NCI-H1048 (cell line): ENCODE measurements around the gene LRRFIP1.
"Not testable (repeated sequence)": the region's sequence is repeated elsewhere in the genome, so short reads cannot be mapped to it uniquely, and the experiment has no call there.

ENCODE experiments used
- DNase-seq: peaks from one replicate; lab custom pipeline; 2025; lab: John Stamatoyannopoulos, UW

The LRRFIP1 gene

DNA sequence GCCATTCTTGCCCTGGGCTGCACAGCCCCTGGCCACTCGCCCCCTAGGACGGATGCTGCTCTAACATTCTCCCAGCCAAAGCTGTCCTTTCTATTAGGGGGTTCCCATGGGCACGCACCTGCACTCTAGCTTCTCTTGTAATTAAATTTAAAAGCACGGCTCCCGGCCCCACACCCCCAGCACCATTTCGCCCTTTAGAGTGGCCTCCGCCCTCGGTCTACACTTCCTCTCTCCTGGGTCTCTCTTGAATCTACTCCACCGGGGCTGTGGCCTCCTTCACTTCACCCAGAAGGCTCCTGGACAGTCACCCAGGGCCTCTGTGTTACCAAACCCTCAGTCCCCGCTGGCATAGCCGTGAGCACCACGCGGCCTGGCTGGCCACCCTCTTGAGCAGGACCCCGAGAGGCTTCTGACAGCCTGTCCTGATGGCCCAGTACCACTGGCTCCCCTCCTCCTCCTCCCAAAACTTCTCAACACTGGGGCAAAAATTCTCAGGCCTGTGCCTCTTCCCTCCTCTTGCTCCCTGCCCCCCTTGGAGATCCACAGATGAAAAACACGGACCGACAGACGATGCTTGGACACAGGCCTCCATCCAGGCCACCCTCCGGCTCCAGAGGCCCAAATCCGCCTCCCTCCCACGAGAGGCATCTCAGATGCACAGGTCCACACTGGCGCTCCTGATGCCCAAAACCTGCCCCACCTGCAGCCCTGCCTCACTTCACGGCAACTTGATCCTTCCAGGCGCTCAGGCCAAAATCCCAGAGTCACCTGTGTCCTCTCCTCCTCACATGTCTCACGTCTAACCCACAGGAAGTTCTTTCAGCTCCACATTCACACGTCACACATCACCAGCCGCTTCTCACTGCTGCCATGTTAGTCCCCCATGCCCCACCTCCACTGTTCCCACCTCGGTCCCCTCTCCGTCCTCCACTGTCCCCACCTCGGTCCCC, 29.9 kb upstream of the LRRFIP1 start:
- DNase-seq: no peak

DNA sequence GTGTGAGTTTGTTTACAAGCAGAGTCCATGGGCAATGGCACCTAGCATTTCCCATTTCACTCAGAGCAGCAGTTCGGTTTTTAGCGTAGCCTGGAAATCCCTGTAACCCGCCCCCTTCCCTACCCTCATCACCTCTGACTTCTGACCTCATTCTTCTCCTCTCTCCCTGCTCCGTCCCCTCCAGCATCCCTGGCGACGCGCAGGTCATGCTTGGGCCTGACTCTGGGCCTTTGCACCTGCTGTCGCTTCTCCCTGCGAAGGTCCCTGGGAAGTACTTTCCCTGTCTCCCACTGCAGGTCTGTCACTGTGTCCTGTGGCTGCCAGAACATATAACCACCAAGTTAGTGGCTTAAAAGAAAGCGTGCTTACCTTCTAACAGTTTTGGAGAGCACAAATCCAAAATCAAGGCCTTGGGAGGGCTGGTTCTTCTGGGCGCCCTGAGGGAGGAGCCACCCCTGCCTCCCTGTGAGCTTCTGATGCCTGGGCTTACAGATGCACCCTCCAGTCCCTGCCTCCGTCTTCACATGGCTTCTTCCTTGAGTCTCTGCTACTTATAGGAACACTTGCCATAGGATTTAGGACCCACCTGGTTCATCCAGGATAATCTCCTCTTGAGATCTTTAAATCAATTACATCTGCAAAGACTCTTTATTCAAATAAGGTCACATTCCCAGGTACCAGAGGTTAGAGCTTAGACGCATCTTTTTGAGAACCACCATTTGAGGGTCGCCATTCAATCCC, 28.7 kb upstream of the LRRFIP1 start:
- DNase-seq: no peak

DNA sequence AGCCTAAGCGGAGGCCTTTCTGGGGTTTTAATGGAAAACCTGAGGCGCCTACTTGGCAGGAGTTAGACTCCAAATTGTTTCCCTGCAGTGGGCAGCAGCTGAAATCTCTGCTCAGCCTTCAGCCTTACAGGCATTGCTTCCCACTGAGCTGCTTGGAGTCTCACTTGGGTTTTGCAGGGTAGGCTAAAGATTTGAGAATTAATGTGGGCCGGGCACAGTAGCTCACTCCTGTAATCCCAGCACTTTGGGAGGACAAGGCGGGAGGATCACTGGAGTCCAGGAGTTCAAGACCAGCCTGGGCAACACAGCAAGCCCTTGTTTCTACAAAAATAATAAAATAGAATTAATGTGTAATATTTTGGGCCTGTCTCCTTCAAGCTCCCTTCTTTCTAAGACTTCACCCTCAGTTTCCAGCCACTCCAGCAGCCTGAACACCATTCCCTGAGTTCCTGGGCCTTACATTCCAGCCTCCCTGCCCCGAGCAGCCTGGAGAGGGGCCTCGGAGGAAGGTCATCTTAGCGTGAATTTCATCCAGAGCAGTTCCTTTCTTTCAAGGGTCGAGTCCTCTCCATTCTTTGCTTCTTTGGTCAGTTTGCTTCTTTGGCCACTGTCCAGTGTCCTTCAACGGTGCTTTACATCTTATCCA, 27.8 kb upstream of the LRRFIP1 start:
- DNase-seq: no peak

DNA sequence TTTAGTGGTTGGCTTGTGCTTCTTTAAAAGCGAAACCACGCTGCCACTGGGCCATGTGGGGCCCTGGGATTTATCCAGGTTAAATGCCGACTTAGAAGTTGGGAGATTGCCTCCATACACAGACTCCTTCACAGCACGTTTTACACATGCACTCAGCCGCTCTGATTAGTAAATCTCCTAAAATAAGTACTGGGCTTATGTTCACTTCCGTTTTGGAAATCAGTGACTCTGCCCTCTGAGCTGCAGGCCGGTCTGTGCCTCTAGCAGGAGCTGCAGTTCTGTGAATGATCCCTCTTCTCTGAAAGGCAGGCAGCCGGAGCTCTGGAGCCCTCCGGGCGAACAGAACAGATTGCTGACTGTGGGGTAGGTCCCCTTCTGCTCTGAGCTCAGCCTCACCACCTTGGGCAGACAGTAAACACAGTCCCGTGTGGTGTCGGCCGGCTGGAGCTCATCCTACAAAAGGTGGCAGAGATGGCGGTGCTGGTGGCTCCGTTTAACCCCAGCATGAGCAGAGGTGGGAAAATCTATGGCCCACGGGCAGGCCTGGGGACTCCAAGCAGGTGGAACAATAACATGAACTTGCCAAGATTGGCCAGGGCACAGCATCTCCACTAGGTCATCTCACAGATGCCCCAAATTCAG, 27.1 kb upstream of the LRRFIP1 start:
- no peak for DNase-seq

DNA sequence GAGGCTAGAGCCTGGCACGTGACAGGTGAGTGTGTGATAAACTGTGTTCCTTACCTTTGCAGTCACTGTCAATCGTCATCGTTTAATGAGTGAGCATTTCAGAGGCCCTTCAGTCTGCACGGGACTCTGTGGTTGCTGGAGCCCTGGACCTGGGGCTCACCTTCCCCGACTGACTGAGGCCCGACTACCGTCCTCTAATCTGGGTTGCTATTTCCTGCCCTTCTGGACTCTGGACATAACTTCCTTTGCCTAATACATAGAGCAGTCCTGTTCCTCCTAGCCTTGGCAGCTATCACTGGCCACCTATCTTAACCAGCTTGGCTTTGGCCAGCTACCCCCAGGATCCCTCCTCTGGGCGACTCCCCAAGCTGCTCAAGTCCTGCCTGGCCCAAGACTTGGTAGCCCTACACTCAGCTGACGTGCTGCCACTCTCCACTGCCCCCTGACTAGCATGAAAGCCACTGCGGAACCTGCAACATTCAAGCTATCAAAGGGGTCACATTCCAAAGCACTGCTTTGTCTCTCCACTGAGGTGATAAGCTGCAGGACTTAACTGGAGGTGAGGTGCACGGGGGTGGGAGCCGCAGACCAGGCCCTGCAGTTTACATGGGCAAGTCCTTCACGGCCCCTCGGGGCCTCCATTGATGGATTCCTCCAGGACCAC, 25.8 kb upstream of the LRRFIP1 start:
- no peak for DNase-seq

DNA sequence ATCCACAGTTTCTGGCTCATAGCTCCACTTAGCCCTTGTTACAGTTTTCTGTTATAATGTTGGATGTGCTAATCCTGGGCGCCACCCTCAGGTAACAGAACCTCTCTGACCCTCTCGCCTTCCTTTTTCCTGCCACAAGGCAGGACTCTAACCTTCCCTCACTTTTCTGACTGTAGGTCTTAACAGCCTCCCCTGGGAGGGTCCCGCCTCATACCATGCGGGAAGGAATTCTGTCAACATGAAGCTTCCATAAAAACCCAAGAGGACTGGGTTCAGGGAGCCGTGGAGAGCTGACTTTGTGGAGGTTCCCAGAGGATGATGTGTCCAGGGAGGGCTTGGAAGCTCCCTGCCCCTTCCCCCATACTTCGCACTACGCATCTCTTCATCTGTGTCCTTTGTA, 25.0 kb upstream of the LRRFIP1 start:
- no peak for DNase-seq

DNA sequence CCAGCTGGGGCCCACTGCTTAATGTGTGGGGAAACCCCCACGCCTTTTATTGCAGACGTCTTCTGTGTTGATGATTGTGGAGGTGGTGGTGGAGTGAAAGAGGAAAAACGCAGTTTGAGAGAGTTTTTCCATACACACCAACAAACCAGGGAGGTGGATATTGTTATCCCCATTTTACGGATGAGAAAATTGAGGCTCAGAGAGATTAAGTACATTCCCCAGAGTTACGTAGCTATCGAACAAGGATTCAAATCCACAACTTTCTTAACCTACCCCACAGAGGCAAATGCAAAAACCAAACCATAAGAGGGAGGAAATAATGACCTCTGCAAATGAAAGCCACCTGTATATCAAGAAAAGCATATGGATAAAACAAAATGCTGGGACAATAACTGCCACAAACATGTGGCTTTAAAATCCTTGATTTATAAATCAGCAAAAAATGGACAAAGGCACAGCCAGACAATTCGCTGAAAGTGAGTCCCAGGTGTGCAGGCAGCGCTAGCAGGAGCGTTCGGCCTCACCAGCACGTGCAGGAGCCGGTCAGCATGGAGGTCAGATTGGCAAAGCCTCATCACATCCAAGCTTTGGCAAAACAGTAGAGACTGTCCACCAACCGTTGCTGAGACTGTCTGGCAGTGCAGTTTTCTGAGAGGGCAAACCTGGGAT, 24.2 kb upstream of the LRRFIP1 start:
- no peak for DNase-seq

DNA sequence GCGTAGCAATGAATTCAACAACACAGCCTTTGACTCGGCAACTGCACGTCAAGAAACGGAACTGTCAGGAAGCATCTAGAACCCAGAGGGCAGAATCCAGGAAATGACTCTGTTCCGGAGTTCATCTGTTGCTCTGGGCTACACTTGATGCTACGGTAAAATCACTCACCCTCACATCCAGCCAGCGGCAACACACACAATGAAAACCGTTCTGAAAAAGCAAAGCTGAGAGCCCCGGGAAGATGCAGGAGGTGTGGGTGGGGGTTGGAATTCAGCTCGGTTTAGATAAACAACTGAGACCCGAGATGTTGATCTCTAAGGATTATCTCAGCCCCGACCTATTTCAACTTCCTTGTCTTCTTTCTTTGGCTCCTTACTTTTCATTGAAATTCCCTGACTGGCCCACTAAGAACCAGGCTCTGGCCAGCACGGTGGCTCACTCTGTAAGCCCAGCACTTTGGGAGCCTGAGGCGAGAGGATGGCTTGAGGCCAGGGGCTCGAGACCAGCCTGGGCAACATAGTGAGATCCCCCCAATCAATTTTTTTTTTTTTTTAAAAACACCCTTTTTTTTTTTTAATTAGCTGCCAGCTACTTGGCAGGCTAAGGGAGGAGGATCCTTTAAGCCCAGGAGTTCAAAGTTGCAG, 23.5 kb upstream of the LRRFIP1 start:
- DNase-seq: no peak

DNA sequence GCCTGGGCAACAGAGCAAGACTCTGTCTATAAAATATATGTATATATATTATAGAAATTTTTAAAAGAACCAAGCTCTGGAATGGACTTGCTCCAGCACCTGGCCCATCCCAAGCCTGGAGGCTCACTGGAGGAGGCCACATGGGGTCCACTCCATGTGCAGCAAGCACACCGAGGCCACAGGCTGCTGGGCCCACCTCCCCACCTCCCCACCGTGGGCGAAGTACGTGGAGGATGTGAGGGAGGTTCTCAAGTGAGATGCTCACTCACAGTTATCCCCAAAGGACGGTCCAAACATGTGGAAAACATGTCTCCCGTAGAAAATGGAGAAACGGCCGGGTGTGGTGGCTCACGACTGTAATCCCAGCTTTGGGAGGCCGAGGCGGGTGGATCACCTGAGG, 23.0 kb upstream of the LRRFIP1 start:
- no peak for DNase-seq

DNA sequence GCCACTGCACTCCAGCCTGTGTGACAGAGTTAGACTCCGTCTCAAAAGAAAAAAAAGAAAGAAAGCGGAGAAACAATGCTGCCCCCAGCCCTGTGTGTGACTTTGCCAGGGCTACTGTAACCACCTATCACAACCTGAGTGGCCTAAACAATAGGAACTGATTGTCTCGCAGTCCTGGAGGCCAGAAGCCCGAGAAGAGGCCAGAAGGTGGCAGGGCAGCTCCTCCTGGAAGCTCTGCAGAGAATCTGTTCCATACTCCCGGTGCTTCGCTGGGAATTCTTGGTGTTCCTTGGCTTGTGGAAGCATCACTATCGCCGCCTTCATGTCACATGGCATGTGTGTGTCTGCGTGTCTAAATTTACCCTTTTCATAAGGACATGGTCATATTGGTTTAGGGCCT, 22.4 kb upstream of the LRRFIP1 start:
- DNase-seq: no peak

DNA sequence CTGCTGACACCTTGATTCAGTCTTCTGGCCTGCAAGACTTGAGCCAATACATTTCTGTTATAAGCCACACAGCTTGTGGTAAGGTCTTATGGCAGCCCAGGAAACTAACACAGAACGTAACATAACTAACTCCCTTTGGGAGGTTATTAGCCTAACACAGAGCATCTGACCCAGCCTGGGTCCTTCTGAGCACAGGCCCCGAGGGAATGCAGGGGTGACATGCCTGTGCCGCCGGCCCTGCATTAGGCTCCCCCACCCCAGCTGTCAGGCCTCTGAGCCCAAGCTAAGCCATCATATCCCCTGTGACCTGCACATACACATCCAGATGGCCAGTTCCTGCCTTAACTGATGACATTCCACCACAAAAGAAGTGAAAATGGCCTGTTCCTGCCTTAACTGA, 20.9 kb upstream of the LRRFIP1 start:
- not testable (repeated sequence) for DNase-seq

DNA sequence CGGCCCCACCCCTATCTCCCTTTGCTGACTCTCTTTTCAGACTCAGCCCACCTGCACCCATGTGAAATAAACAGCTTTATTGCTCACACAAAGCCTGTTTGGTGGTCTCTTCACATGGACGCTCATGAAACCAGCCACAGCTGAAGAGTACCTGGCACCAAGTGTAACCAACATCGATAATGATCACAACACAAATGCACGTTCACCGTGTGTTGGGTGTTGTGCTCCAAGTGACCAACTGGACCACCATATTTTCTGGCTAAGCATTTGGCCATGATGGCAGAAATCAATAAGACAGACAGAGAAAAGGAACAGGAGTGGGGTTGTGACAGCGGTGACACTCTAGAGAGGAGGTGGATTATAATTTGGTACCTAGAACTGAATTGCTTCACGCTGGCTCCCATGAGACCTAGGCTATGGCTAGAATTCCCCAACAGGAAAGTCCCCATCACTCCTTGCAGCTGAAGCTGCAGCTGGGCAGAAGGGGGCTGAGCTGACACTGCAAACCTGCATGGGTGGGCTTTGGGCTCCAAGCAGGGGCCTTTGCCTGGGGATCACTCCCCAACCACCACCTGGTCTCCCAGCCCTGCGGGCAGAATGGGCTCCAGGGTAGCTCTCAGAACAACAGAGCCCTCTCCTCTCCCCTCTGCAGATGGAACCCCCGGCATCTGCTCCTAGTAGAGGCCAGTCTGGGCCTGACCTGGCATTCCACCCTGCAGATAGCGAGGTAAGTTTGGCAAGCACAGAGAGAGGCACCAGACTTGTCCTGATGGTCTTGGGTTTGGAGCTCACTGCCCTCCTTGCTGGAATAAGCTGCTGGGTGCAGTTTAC, 14.6 kb upstream of the LRRFIP1 start:
- DNase-seq: no peak

DNA sequence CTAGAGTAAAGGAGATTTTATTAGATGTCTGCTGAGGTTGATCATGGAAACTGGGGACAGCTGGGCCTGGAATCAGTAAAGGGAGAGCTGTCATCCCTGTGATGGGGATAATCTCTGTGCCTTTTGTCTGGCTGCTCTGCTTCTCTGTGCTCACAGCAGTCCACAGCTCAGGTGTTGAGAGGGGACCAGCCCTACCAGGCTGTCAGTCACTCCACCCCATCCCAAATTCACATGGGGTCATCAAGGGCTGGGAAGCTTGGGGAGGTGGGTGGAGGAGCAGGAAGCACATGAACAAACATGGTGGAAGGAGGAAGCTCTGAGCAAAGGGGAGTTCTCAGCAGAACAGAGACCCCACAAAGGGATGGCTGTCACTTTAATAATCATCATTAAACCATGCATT, 13.7 kb upstream of the LRRFIP1 start:
- no peak for DNase-seq

DNA sequence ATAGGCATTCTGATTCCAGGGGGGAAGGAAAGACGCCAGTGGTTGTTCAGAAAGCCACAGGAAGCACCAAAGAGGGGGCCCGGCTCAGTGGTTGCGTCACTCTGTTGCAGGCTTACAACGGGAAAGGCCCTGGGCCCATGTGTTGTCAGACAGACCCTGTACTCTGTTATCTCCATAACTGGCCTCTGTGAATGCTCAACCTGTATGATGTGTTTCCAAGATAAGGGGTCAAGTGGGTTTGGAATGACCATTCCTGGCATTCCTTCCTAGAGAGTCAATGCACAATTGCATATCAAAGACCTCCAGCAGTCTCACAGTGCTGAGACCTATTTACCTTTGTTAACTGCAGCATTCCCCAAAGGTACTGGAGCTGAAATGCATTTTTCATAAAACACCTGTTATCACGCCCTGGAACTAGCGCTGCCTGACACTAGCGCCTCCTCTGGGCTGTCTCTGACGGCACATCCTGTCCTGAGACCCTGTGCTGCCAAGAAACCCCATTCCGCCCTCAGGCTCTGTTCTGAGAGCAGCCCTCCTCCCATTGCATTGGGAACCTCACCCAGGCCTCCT, 13.2 kb upstream of the LRRFIP1 start:
- no peak for DNase-seq

DNA sequence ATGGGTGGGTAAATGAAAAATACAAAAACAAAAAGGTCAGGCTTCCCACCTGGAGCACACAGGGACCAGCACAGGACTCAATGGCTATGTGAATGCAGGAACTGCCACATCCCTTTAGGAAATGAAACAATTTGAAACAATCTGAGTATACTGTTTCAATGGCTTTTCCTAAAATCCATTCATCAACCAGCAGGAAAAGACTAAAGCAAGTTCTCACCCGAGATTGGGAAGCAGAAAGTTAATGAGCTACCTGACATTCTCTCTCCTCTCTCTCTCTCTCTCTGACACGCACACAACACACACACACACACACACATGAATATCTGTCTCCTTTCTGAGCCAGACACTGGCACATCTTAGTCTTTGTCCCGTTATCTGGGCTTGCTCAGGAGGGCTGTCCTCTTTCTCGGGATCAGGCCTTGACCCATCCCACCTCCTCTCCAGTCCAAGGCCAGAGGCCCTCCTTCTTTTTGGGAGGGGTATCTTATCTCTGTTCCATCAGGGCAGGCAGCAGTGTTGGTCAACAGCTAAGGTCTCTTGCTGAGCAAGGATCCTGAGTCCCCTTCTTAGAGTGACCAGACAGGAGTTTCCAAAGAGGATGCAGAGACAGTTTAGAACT, 11.6 kb upstream of the LRRFIP1 start:
- DNase-seq: no peak

DNA sequence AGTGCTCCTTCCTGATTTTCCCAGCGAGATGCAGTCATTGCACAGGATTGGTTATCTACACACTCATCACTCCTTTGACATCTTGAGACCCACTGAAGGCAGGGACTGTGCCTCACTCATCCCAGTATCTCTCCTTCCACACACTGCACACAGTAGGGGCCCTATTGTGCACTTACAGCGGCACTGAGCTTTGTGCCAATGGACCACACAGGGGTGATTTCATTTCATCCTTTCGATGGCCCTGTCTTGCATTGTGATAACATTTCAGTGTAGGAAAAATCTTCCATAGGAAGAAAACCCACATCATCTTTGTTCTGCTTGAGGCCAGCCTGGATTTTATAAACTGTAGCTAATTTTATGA, 11.0 kb upstream of the LRRFIP1 start:
- no peak for DNase-seq

DNA sequence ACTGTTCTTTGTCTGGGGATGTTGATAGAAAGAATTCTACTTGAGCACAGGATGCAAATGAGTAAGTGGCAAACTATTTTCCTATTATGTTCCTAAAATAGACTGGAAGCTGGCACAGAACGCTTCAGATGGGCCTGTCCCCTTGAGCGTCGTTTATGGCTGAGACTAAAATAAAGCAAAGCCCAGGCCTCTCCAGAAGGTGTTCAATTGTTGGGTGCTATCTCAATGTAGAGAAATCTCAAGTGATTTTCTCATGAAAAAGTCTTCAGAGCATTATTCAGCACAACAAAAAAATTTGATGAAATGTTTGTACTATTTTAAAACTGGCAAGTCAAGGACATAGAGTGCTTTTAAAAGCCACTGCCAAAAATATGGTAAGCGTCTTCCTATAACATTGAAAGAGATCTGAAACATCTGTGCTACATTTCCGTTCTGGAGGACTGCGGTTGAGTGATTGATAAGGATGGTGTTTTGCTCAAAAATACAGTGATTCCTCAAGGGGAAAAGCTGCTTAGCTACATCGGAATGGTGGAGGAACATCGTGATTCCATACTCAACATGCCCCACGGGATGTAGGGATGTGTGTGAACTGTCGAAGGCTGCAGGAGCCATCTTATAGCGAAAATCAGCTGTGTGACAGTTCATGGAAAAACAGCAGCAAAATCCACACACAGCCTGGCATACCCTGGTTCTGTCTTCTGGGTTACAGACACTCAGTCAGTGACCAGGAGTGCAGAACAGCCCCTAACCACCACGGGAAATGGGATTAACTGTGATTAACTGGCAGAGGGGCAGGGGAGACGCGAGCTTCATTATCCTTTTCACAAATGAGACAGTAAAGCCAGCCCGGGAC, 10.4 kb upstream of the LRRFIP1 start:
- DNase-seq: no peak

DNA sequence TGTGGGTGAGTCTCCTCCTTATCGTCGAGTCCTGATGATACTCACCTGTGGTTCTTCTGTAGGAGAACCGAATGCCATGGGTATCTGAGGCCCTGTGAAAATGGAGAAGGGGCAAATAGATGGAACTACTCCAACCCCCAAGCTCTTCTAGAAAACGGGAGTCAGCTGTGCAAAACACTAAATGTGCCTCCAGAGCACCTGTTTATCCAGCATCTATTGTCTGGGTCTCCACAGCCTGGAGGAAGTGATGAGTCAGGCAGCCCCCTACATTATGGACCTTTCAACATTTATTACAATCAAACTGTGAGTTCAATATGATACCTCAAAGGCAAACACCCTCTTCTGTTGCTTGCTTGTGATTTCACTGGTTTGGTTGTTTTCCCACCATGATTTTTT, 9.8 kb upstream of the LRRFIP1 start:
- no peak for DNase-seq
